DMS79 treated with DMSO at 0.1 percent for 48 hours (cell line): Measurements from ENCODE around the gene GOLGA6L25.
"Not testable (repeated sequence)": the region's sequence is repeated elsewhere in the genome, so short reads cannot be mapped to it uniquely, and the experiment has no call there.

Experiments used
- DNase-seq: peaks from one replicate; lab custom pipeline; 2025; lab: John Stamatoyannopoulos, UW

GOLGA6L25 gene, protein sequence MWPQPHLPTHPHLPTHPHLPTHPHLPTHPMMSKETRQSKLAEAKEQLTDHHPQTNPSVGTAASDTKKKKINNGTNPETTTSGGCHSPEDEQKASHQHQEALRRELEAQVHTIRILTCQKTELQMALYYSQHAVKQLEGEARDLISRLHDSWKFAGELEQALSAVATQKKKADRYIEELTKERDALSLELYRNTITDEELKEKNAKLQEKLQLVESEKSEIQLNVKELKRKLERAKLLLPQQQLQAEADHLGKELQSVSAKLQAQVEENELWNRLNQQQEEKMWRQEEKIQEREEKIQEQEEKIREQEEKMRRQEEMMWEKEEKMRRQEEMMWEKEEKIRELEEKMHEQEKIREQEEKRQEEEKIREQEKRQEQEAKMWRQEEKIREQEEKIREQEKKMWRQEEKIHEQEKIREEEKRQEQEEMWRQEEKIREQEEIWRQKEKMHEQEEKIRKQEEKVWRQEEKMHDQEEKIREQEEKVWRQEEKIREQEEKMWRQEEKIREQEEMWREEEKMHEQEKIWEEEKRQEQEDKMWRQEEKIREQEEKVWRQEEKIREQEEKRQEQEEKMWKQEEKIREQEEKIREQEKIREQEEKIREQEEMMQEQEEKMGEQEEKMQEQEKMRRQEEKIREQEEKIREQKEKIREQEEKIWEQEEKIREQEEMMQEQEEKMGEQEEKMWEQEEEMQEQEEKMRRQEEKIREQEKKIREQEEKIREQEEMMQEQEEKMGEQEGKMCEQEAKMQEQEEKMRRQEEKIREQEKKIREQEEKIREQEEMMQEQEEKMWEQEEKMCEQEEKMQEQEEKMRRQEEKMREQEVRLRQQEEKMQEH

GRCh38 chr15:28553268-28553667 is at the start of gene GOLGA6L25:
Gene GOLGA6L25 (plus strand): TSS chr15:28553568. CDS start chr15:28553629, 61 bp downstream.
- DNase-seq, result not testable (repeated sequence)

DNA sequence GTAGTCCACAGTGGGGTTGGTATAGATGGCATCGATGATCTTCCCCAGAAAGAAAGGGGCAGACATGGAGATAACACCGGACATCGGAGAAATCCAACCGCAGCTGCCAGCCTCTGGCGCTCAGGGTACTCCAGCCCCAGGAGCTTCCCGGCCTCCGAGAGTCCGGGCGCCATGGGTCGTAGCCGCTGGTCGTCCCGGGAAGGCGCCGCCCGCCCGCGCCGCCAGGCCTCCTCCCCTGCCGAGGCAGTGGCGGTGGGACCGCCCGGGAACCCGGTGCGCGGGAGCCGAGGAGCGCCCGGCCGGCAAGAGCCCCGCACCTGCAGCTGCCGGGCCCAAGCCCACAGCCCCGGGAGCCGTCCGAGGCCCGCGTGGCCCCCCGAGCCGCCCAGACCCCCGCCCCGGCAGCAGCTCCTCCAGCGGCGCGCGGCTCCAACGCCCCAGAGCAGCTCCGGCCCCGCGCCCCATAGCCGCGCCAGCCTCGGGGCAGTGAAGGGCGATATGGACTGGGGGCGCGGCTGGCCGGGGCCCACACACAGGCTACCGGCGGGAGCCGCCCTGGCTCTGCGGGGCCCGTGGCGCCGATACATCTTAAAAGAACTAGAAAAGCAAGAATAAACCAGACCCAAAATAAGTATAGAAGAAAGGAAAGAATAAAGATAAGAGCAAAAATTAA is 45.0 kb upstream of the GOLGA6L25 start:
- not testable (repeated sequence) for DNase-seq

GRCh38 chr15:28514128-28514527 is 39.2 kb upstream of the GOLGA6L25 start:
- DNase-seq, result not testable (repeated sequence)

GRCh38 chr15:28515208-28515607 is 38.2 kb upstream of the GOLGA6L25 start:
- not testable (repeated sequence) for DNase-seq

- DNase-seq, result not testable (repeated sequence)
Measured at GRCh38 chr15:28532954-28533353, 20.4 kb upstream of the GOLGA6L25 start, which contains the start of gene GOLGA8G. Gene GOLGA8G (minus strand): TSS chr15:28532971. CDS start chr15:28532909, 62 bp downstream.

DNA sequence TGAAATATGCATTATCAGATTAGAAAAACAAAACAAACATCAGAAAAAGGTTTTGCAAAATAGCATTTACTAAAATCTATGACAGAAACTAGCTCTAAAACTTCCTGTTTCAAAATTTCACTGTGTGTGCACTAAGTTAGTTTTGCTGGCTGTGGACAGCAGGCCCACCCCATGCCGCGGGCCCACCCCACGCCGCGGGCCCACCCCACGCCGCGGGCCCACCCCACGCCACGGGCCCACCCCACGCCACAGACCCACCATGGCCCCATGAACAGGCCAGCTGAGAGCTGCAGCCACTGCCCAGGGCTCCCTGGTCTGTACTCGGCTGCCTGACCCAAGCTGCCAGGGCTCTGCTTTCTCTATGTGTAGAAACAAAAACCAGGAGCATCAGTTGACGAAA is 20.0 kb downstream of the GOLGA6L25 start:
- not testable (repeated sequence) for DNase-seq

DNA sequence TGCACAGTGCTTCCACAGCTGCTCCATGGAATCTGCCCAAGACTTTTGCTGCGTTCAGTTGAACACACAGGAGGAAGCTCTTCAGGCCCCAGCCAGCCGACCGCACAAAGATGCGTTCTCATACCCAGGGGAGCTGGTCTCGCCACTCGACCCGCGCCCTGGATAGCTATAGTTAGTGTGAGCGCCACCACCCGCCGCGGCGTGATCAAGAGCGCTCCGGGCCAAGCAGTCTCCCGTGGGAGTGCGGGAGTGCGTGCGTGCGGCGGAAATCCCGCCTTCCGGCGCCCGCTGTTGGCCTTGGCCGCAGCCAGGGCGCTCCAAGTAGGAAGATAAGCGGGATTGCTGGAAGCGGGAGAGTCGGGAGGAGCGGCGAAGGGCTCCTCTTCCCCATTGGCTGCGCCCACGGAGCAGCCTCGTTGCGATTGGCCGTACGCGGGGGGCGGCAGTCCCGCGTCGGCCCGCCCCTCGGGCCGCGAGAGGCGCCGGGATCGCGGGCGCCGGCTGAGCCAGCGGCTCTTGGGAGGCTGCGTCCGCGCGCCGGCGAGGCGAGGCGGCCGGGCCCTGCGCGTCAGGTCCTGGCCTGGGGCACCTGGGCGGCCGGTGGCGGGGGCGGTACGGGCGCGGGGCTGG is 35.7 kb downstream of the GOLGA6L25 start:
- not testable (repeated sequence) for DNase-seq

- not testable (repeated sequence) for DNase-seq
Measured at GRCh38 chr15:28589769-28590168, 36.4 kb downstream of the GOLGA6L25 start.

- DNase-seq, result not testable (repeated sequence)
Measured at GRCh38 chr15:28592395-28592794, 39.0 kb downstream of the GOLGA6L25 start.

- DNase-seq, result not testable (repeated sequence)
Measured at GRCh38 chr15:28593424-28594129, 40.2 kb downstream of the GOLGA6L25 start.

- not testable (repeated sequence) for DNase-seq
Measured at GRCh38 chr15:28597471-28597870, 44.1 kb downstream of the GOLGA6L25 start.

GRCh38 chr15:28598209-28598608 is 44.8 kb downstream of the GOLGA6L25 start:
- DNase-seq, result not testable (repeated sequence)

GRCh38 chr15:28602152-28602551 is 48.8 kb downstream of the GOLGA6L25 start:
- DNase-seq, result not testable (repeated sequence)
